ENCODE data around the gene ADGRB2. TPM values are rescaled to one million over a fixed set of nuclear protein-coding genes. Genes with fewer than 3 reads are reported as not detected.

The ADGRB2 gene
- total RNA-seq, 4 donors from 2014 or later: 0.18 to 2.1 (median 0.86) TPM

DNA sequence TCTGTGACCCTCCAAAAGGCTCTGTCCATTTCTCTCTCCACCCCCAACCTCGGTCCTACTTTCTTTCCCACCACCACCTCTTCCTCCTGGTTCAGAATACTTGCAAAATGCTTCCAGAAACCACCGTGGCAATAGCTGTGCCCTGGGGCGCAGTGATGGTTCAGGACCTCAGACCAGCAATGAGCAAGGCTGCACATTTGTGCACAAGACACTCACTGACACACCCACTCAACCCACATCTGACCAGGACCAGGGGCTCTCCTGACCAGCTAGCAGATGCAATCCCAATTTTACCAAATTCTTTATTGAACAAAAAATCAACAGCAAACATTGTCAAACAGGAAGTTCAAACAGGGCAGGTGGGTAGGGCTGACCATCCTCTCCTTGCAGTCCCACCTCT is 26.0 kb upstream of the ADGRB2 start:
- H3K9me3 ChIP-seq: no peaks in the 10 kb centered on the region
- intact Hi-C loops (cut with DNase I): loop anchor here (5.0 kb wide), 1 partner anchor 128 kb away; no protein-coding TSS in a partner anchor
- TF ChIP-seq POLR2A (IDR thresholded peaks at IDR 0.05) (no peak), CTCF (IDR thresholded peaks at IDR 0.05) (no peak)
- no peak overlapping the region for H3K4me3 ChIP-seq
- WGBS, 2 donors: 63 to 79% methylated on average over 3 of the region's 3 CpGs
- peaks cover 0 to 11% (median 0%) of the 10 kb centered on the region in 4 donors for H3K27me3 ChIP-seq
- H3K36me3 ChIP-seq: no peaks in the 10 kb centered on the region
- peaks cover 8 to 20% (median 11%) of the 10 kb centered on the region in 3 donors for H3K4me1 ChIP-seq
- DNase-seq: no peak
- no peak overlapping the region for H3K27ac ChIP-seq

DNA sequence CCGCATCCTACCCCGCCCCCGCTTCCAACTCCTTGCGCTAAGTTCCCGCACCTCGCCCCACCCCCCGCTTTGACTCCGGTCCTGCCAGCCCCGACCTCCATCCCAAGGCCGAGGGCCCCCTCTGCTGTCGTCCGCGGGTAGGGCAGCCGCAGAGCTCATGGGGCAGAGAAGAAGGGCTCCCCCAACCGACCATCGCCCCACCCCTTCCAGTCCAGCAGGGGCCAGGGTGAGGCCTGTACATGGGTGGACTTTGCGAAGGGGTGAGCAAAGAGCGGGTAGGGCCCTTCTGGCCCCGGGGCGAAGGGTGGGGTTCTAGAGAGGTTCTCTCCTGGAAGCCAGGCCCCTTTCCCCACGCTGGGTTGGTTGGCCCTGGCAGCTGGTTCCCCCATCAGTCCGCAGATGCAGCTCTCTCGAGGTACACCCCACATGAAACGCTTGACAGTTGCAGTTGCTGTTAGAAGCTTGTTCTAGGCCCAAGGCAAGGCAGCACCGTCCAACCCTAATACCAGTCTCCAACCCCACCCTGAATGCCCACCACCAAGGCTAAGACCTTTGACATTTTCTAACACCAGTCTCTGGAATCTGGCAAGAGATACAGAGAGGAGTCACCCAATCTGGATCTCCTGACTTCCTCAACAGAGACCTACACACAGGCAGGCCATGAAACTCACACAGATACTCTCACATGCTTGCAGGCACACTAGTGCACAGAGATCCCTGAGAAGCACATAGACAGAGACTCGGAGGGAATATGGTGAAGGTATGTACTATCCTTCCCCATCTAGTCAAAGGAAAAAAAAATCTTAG is 25.3 kb upstream of the ADGRB2 start:
- DNase-seq: peak; percentile 80
- peak overlapping the region; percentile 41 to 80 (median 60) for H3K4me3 ChIP-seq
- no peaks in the 10 kb centered on the region for H3K9me3 ChIP-seq
- intact Hi-C loops (cut with DNase I): loop anchor here (5.0 kb wide), 1 partner anchor 127 kb away; no protein-coding TSS in a partner anchor
- 43 to 90% methylated on average over 1 to 3 of the region's 26 CpGs for WGBS, 2 donors
- H3K27ac ChIP-seq: peak overlapping the region; percentile 71 to 90 (median 82)
- peaks cover 8 to 20% (median 11%) of the 10 kb centered on the region in 3 donors for H3K4me1 ChIP-seq
- no peak for TF ChIP-seq POLR2A (IDR thresholded peaks at IDR 0.05)
- peak; percentile 90 to 94 (median 94) for TF ChIP-seq CTCF (IDR thresholded peaks at IDR 0.05)
- peaks cover 0 to 8% (median 0%) of the 10 kb centered on the region in 4 donors for H3K27me3 ChIP-seq
- H3K36me3 ChIP-seq: no peaks in the 10 kb centered on the region

DNA sequence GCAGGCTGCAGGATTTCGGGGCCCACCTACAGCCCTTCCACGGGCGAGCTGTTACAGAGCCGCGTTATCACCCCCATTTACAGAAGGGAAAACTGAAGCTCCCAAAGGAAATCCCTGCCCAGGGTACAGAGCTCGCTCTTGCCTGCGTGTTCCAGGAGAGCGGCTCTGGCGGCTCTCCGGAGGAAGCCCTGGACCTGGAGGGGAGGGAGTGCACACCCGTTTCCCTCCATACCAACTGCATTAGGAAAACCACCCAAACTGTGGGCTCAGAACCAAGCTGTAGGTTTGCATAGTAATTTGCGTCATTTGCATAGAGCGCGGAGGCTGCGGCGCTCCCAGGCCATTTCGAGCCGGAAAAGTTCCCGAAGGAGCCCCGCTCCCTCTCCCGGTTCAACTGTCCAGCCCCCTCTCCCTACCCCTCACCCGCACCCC is 24.7 kb upstream of the ADGRB2 start:
- Histone ChIP-seq H3K27ac (peak overlapping the region; percentile 71 to 90 (median 82)), H3K4me1 (peaks cover 8 to 20% (median 11%) of the 10 kb centered on the region in 3 donors), H3K4me3 (peak overlapping the region; percentile 41 to 80 (median 60)), H3K9me3 (no peaks in the 10 kb centered on the region), H3K36me3 (no peaks in the 10 kb centered on the region), H3K27me3 (peaks cover 0 to 8% (median 0%) of the 10 kb centered on the region in 4 donors)
- TF ChIP-seq POLR2A (IDR thresholded peaks at IDR 0.05): no peak
- no peak for TF ChIP-seq CTCF (IDR thresholded peaks at IDR 0.05)
- no peak for DNase-seq
- intact Hi-C loops (cut with DNase I): no loop called here
- whole genome bisulfite sequencing, 2 donors: 0 to 2% methylated on average over 5 to 7 of the region's 22 CpGs

DNA sequence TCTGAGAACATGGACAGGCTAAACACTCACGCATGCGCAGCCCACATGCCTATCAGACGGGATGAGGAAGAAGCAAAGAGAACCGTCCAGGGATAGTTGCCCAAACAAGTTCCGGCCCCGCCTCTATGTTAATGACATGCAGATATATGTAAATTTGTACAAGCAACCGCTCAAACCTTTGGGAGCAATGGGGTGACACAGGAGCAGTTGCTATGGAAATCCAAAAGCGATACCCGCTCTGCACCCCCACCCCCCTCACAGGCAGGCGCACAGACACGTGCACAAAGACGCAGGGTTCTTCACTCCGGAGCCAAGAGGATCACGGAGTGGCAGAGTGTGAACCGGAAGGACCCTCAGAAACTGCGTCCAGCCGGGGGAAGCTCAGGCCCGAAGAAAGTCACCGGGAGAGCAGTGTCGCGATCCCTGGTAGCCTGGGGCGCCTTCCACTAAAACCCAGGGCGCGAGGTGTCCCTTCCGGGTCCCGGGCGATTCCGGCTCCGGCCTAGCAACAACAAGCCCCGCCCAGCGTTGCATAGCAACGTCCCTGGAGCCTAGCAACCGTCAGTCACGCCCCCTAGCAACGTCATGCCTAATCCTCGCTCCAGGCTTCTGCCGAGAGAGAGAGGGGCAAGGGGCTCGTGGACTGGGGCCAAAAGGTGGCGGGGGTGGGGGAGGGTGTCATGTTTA is 24.1 kb upstream of the ADGRB2 start:
- Histone ChIP-seq H3K9me3 (no peaks in the 10 kb centered on the region), H3K4me1 (peaks cover 8 to 20% (median 11%) of the 10 kb centered on the region in 3 donors), H3K27ac (peak overlapping the region; percentile 71 to 90 (median 82)), H3K36me3 (no peaks in the 10 kb centered on the region), H3K4me3 (peak overlapping the region; percentile 41 to 80 (median 60)), H3K27me3 (peaks cover 0 to 8% (median 0%) of the 10 kb centered on the region in 4 donors)
- 9 to 12% methylated on average over 11 to 19 of the region's 39 CpGs for WGBS, 2 donors
- DNase-seq: peak; percentile 74
- TF ChIP-seq CTCF (IDR thresholded peaks at IDR 0.05) (peak in 1 of 6 experiments; percentile 10), POLR2A (IDR thresholded peaks at IDR 0.05) (peak in 1 of 4 donors; percentile 38)
- intact Hi-C loops (cut with DNase I): no loop called here

All from esophagus squamous epithelium (tissue), 5 donors.